Subcutaneous adipose tissue (tissue), 4 donors: Measurements from ENCODE around the gene MGAT4B. TPM values are rescaled to one million over a fixed set of nuclear protein-coding genes. Genes with fewer than 3 reads are reported as not detected.

Experiments used
- CTCF ChIP-seq: fragments of 450-650 bp; IDR thresholded peaks from one replicate; pipeline ENCODE4 v1.5.1; 2016; ENCODE audit warnings: low read depth, mild to moderate bottlenecking, control low read depth, antibody characterized with exemption, moderate library complexity
- total RNA-seq, 4 donors: library from RNA; depleted of rRNA; stranded (reverse); fragments of >200 nt; gene quantifications; one replicate each; pipeline ENCODE4 v1.1.0, GENCODE V29; 2016

The MGAT4B gene
- total RNA-seq, 4 donors from 2014 or later: 47.9 to 101 (median 84.2) TPM

GRCh38 chr5:179794575-179794974 lies 12.1 kb downstream of the MGAT4B start:
- TF ChIP-seq CTCF: no peak

- no peak for TF ChIP-seq CTCF
These were observed 12.5 kb downstream of the MGAT4B start for GRCh38 chr5:179794171-179794570.

GRCh38 chr5:179793468-179794139 lies 13.1 kb downstream of the MGAT4B start, which contains the start of gene LTC4S:
Gene LTC4S (plus strand): TSS chr5:179793986. CDS start chr5:179794081, 95 bp downstream.
- no peak for TF ChIP-seq CTCF

GRCh38 chr5:179792612-179793467 lies 13.8 kb downstream of the MGAT4B start:
- TF ChIP-seq CTCF: no peak

GRCh38 chr5:179791881-179792611 lies 14.6 kb downstream of the MGAT4B start:
- no peak for TF ChIP-seq CTCF

- no peak for TF ChIP-seq CTCF
These were observed 18.3 kb downstream of the MGAT4B start for GRCh38 chr5:179788193-179788854.
